Stimulated activated CD8-positive, alpha-beta memory T cell treated with anti-CD3 and anti-CD28 coated beads, Interleukin-4, amount 100 ng/mL, for 1 hour (primary cell): ENCODE data around the gene KLHL2.

ENCODE experiments used
- DNase-seq, 2 donors: peaks; one replicate each; pipeline ENCODE4 v3.0.0-alpha.2; 2020; ENCODE audit warnings: low read depth in 2 of 2, low spot score in 1 of 2

The KLHL2 gene

GRCh38 chr4:165360985-165361670, 153.8 kb downstream of the KLHL2 start:
- DNase-seq: no peak

DNA sequence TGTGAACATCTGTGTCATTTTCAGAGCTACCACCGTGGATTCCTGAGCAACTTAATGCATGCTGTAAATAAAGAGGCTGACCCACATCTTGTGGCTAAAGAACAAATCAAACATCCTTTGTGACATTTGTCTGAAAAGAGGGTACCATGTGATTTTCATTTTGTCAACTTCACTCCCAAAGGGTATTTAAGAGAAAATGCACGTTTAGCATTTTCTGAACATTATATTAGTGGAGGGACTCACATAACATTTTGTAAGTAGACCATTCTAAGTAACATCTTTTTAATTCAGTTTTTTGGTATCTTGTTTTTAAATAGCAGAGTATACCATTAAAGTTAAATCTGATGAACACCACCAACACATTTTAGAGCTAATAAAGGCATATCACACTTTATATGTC, 154.4 kb downstream of the KLHL2 start:
- DNase-seq: no peak

- no peak for DNase-seq
These were observed 157.2 kb downstream of the KLHL2 start for GRCh38 chr4:165364452-165365080.

DNA sequence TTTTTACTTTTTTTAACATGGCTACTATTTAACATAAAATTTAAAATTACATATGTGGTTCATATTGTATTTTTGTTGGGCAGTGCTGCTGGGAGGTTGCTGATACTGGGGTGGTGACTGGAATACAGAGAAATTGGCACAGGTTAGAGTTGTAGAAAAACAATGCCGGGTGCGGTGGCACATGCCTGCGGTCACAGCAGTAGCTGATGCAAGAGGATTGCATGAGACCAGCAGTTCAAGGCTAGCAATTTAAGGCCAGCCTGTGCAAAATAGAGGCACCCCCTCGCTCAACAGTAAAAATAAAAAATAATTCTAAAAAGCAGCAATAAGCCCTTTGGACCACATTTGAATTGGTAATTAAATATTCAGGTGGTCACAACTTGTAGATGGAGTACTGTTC, 159.7 kb downstream of the KLHL2 start:
- DNase-seq: no peak

GRCh38 chr4:165368114-165368513, 160.8 kb downstream of the KLHL2 start:
- no peak for DNase-seq

GRCh38 chr4:165368567-165368966, 161.2 kb downstream of the KLHL2 start:
- no peak for DNase-seq

GRCh38 chr4:165369522-165369921, 162.2 kb downstream of the KLHL2 start:
- DNase-seq: no peak

DNA sequence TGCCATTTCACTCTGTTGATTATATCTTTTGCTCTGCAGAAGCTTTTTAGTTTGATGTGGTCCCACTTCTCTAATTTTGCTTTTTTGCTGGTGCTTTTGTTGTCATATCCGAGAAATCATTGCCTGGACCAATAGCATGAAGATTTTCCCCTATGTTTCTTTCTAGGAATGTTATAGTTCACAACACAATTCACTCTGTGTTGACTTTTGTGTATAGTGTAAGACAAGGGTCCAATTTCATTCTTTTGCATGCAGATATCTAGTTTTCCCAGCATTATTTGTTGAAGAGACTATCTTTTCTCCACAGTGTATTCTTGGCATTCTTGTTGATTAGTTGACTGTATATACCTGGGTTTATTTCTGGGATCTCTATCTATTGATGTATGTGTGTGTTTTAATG, 163.2 kb downstream of the KLHL2 start:
- no peak for DNase-seq
